WTC11 (cell line): ENCODE data around the gene ATG5. TPM values are rescaled to one million over a fixed set of nuclear protein-coding genes. Genes with fewer than 3 reads are reported as not detected.

ENCODE experiments used
- ATAC-seq: fragments of 200-7000 bp; cut with Tn5 transposase; 2 replicates; pipeline ENCODE4 v1.10.0; 2021; ENCODE audit warnings: mild to moderate bottlenecking, moderate library complexity
- CTCF ChIA-PET: fragments of 300-600 bp; sonication (Branson Sonifier 250); formaldehyde crosslinking; loops from one replicate; lab custom pipeline; 2021; ENCODE audit warnings: antibody characterized with exemption; lab: Charles Lee
- POLR2A ChIA-PET: fragments of 350-600 bp; sonication (Branson Sonifier 250); formaldehyde crosslinking; loops from one replicate; lab custom pipeline; 2021; ENCODE audit warnings: antibody characterized with exemption; lab: Charles Lee
- DNase-seq: peaks from one replicate; pipeline ENCODE4 v3.0.0; 2021; ENCODE audit warnings: low spot score
- H3K27ac Mint-ChIP-seq: 2 replicates; pipeline ENCODE4 v1.8.0; 2021; ENCODE audit warnings: mixed read lengths
- H3K27me3 Mint-ChIP-seq: 2 replicates; pipeline ENCODE4 v1.8.0; 2021; ENCODE audit warnings: low read depth, mild to moderate bottlenecking, moderate library complexity, mixed read lengths
- H3K36me3 Mint-ChIP-seq: 2 replicates; pipeline ENCODE4 v1.8.0; 2021; ENCODE audit warnings: mixed read lengths
- H3K4me1 Mint-ChIP-seq: 2 replicates; pipeline ENCODE4 v1.8.0; 2022; ENCODE audit warnings: mixed read lengths
- H3K4me3 Mint-ChIP-seq: 2 replicates; pipeline ENCODE4 v1.8.0; 2021; ENCODE audit warnings: mild to moderate bottlenecking, moderate library complexity, mixed read lengths
- H3K9me3 Mint-ChIP-seq: 2 replicates; pipeline ENCODE4 v1.8.0; 2021; ENCODE audit warnings: mixed read lengths
- CDX4 ChIP-seq: fragments of 250-450 bp; sonication (Bioruptor Pico); IDR thresholded peaks from 2 replicates; pipeline ENCODE4 v1.9.0; 2021; ENCODE audit warnings: moderate library complexity, mild to moderate bottlenecking, inconsistent platforms, borderline replicate concordance
- E2F5 ChIP-seq: sonication (generic); formaldehyde crosslinking; IDR thresholded peaks from 2 replicates; pipeline ENCODE4 v1.8.1; 2022; ENCODE audit warnings: mild to moderate bottlenecking, moderate library complexity, missing genetic modification reagents
- PRRX2 ChIP-seq: fragments of 250-450 bp; sonication (Bioruptor Pico); IDR thresholded peaks from 2 replicates; pipeline ENCODE4 v1.8.0; 2021; ENCODE audit warnings: mild to moderate bottlenecking
- RORB ChIP-seq: fragments of 250-450 bp; sonication (Bioruptor Pico); IDR thresholded peaks from 2 replicates; pipeline ENCODE4 v1.9.0; 2021; ENCODE audit warnings: mild to moderate bottlenecking
- TEAD1 ChIP-seq: sonication (generic); formaldehyde crosslinking; IDR thresholded peaks from 2 replicates; pipeline ENCODE4 v1.8.0; 2022; ENCODE audit warnings: mild to moderate bottlenecking, missing genetic modification reagents
- TP53 ChIP-seq: sonication (generic); formaldehyde crosslinking; IDR thresholded peaks from 2 replicates; pipeline ENCODE4 v1.8.1; 2023; ENCODE audit warnings: mild to moderate bottlenecking, missing genetic modification reagents
- ZNF219 ChIP-seq: sonication (generic); formaldehyde crosslinking; IDR thresholded peaks from 2 replicates; pipeline ENCODE4 v1.8.0; 2023; ENCODE audit warnings: missing genetic modification reagents, mild to moderate bottlenecking, borderline replicate concordance
- ZNF232 ChIP-seq: sonication (generic); formaldehyde crosslinking; IDR thresholded peaks from 2 replicates; pipeline ENCODE4 v1.8.0; 2022; ENCODE audit warnings: mild to moderate bottlenecking, missing genetic modification reagents
- ZNF317 ChIP-seq: sonication (generic); formaldehyde crosslinking; IDR thresholded peaks from 2 replicates; pipeline ENCODE4 v1.8.1; 2023; ENCODE audit warnings: low read depth, mild to moderate bottlenecking, moderate library complexity, missing genetic modification reagents, borderline replicate concordance
- ZNF532 ChIP-seq: fragments of 250-450 bp; sonication (Bioruptor Pico); IDR thresholded peaks from 2 replicates; pipeline ENCODE4 v1.9.0; 2021; ENCODE audit warnings: mild to moderate bottlenecking, borderline replicate concordance
- ZNF671 ChIP-seq: fragments of 250-450 bp; sonication (Bioruptor Pico); IDR thresholded peaks from 2 replicates; pipeline ENCODE4 v1.8.0; 2021; ENCODE audit warnings: mild to moderate bottlenecking
- total RNA-seq: library from RNA; stranded (reverse); gene quantifications from 3 replicates; pipeline ENCODE4 v1.2.3, GENCODE V29; 2021
- TF ChIP-seq, protein P1 (sequence below): sonication (generic); formaldehyde crosslinking; IDR thresholded peaks from 2 replicates; pipeline ENCODE4 v1.8.1; 2023; ENCODE audit warnings: mild to moderate bottlenecking, missing genetic modification reagents, moderate library complexity
- TF ChIP-seq, protein P2 (sequence below): sonication (generic); formaldehyde crosslinking; IDR thresholded peaks from 2 replicates; pipeline ENCODE4 v1.8.1; 2022; ENCODE audit warnings: low read depth, mild to moderate bottlenecking, moderate library complexity, missing genetic modification reagents, borderline replicate concordance
- TF ChIP-seq, protein P3 (sequence below): sonication (generic); formaldehyde crosslinking; IDR thresholded peaks from 2 replicates; pipeline ENCODE4 v1.8.0; 2023; ENCODE audit warnings: missing genetic modification reagents, mild to moderate bottlenecking, borderline replicate concordance
- TF ChIP-seq, protein P4 (sequence below): fragments of 200-600 bp; IDR thresholded peaks from 2 replicates; pipeline ENCODE4 v1.8.0; 2022; ENCODE audit warnings: antibody characterized with exemption
- TF ChIP-seq, protein P5 (sequence below): sonication (generic); formaldehyde crosslinking; IDR thresholded peaks from 2 replicates; pipeline ENCODE4 v1.8.1; 2022; ENCODE audit warnings: low read depth, missing genetic modification reagents, borderline replicate concordance

Gene ATG5
- total RNA-seq, 1 experiment from 2014 or later = 32.6 TPM

DNA sequence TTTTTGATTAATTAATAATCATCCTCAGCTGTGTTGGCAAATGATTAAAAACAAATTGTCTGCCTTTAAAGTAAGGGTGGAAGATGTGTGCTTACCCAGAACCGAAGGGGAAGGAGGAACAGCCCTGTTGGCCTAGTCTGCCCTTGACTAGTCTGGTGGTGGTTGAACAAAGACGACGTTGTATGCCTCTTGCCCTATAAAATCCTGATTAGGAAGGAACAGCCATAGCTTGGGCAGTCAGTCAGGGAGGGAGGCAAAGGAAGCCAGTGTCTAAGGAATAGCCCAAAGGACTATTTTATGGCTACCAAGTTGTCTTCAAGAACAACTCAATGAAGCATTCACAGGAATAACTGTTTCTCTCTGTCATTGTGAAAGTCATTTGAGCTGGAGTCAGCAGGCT, 168.7 kb downstream of the ATG5 start:
- TF ChIP-seq, protein P1, sequence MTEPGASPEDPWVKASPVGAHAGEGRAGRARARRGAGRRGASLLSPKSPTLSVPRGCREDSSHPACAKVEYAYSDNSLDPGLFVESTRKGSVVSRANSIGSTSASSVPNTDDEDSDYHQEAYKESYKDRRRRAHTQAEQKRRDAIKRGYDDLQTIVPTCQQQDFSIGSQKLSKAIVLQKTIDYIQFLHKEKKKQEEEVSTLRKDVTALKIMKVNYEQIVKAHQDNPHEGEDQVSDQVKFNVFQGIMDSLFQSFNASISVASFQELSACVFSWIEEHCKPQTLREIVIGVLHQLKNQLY (CRISPR knock-in tag) = no peak
- TF ChIP-seq ZNF232 (CRISPR knock-in tag) (no peak), TEAD1 (CRISPR knock-in tag) (no peak), RORB (CRISPR knock-in tag) (no peak), CDX4 (no peak), ZNF317 (CRISPR knock-in tag) (no peak), TP53 (no peak), PRRX2 (CRISPR knock-in tag) (no peak), ZNF671 (CRISPR knock-in tag) (no peak), ZNF219 (CRISPR knock-in tag) (no peak), ZNF532 (CRISPR knock-in tag) (no peak), E2F5 (CRISPR knock-in tag) (no peak)
- TF ChIP-seq, protein P2, sequence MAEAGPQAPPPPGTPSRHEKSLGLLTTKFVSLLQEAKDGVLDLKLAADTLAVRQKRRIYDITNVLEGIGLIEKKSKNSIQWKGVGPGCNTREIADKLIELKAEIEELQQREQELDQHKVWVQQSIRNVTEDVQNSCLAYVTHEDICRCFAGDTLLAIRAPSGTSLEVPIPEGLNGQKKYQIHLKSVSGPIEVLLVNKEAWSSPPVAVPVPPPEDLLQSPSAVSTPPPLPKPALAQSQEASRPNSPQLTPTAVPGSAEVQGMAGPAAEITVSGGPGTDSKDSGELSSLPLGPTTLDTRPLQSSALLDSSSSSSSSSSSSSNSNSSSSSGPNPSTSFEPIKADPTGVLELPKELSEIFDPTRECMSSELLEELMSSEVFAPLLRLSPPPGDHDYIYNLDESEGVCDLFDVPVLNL (CRISPR knock-in tag) = no peak
- TF ChIP-seq, protein P3, sequence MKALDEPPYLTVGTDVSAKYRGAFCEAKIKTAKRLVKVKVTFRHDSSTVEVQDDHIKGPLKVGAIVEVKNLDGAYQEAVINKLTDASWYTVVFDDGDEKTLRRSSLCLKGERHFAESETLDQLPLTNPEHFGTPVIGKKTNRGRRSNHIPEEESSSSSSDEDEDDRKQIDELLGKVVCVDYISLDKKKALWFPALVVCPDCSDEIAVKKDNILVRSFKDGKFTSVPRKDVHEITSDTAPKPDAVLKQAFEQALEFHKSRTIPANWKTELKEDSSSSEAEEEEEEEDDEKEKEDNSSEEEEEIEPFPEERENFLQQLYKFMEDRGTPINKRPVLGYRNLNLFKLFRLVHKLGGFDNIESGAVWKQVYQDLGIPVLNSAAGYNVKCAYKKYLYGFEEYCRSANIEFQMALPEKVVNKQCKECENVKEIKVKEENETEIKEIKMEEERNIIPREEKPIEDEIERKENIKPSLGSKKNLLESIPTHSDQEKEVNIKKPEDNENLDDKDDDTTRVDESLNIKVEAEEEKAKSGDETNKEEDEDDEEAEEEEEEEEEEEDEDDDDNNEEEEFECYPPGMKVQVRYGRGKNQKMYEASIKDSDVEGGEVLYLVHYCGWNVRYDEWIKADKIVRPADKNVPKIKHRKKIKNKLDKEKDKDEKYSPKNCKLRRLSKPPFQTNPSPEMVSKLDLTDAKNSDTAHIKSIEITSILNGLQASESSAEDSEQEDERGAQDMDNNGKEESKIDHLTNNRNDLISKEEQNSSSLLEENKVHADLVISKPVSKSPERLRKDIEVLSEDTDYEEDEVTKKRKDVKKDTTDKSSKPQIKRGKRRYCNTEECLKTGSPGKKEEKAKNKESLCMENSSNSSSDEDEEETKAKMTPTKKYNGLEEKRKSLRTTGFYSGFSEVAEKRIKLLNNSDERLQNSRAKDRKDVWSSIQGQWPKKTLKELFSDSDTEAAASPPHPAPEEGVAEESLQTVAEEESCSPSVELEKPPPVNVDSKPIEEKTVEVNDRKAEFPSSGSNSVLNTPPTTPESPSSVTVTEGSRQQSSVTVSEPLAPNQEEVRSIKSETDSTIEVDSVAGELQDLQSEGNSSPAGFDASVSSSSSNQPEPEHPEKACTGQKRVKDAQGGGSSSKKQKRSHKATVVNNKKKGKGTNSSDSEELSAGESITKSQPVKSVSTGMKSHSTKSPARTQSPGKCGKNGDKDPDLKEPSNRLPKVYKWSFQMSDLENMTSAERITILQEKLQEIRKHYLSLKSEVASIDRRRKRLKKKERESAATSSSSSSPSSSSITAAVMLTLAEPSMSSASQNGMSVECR (CRISPR knock-in tag) = no peak
- TF ChIP-seq, protein P4, sequence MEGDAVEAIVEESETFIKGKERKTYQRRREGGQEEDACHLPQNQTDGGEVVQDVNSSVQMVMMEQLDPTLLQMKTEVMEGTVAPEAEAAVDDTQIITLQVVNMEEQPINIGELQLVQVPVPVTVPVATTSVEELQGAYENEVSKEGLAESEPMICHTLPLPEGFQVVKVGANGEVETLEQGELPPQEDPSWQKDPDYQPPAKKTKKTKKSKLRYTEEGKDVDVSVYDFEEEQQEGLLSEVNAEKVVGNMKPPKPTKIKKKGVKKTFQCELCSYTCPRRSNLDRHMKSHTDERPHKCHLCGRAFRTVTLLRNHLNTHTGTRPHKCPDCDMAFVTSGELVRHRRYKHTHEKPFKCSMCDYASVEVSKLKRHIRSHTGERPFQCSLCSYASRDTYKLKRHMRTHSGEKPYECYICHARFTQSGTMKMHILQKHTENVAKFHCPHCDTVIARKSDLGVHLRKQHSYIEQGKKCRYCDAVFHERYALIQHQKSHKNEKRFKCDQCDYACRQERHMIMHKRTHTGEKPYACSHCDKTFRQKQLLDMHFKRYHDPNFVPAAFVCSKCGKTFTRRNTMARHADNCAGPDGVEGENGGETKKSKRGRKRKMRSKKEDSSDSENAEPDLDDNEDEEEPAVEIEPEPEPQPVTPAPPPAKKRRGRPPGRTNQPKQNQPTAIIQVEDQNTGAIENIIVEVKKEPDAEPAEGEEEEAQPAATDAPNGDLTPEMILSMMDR = no peak
- TF ChIP-seq, protein P5, sequence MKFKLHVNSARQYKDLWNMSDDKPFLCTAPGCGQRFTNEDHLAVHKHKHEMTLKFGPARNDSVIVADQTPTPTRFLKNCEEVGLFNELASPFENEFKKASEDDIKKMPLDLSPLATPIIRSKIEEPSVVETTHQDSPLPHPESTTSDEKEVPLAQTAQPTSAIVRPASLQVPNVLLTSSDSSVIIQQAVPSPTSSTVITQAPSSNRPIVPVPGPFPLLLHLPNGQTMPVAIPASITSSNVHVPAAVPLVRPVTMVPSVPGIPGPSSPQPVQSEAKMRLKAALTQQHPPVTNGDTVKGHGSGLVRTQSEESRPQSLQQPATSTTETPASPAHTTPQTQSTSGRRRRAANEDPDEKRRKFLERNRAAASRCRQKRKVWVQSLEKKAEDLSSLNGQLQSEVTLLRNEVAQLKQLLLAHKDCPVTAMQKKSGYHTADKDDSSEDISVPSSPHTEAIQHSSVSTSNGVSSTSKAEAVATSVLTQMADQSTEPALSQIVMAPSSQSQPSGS (CRISPR knock-in tag) = no peak
- Mint-ChIP-seq H3K4me3 (no peak overlapping the region), H3K4me1 (peaks cover 30% of the 10 kb centered on the region), H3K27me3 (no peaks in the 10 kb centered on the region), H3K36me3 (no peaks in the 10 kb centered on the region), H3K27ac (no peak overlapping the region; the same call in 1 of the 2 replicates), H3K9me3 (no peaks in the 10 kb centered on the region; the same call in 1 of the 2 replicates)
- DNase-seq (no peak), ATAC-seq (no peak)
- ChIA-PET POLR2A (interaction anchor here (0.6 to 0.8 kb wide), 2 partner anchors 38 to 137 kb away, joined by 3 to 4 read pairs; no protein-coding TSS in a partner anchor), CTCF (interaction anchor here (2.2 kb wide), 1 partner anchor 16 kb away, joined by 7 read pairs; no protein-coding TSS in a partner anchor)
